Upper lobe of left lung (tissue), 4 donors: ENCODE results near the gene BOD1L2.

Experiments used
- CTCF ChIP-seq, 6 experiments: fragments of 450-650 bp in 4 of 6; fragments of 200-600 bp in 2 of 6; sonication (generic) in 2 of 6; IDR thresholded peaks; one replicate each; pipeline ENCODE4 v1.5.1; 2016 to 2019; ENCODE audit warnings: antibody characterized with exemption in 6 of 6
- POLR2A ChIP-seq, 4 donors: fragments of 450-650 bp; IDR thresholded peaks; one replicate each; pipeline ENCODE4 v1.5.1; 2016 to 2017; ENCODE audit warnings: antibody characterized with exemption in 4 of 4, mild to moderate bottlenecking in 2 of 4
- POLR2AphosphoS5 ChIP-seq, 2 donors: sonication (generic); formaldehyde crosslinking; IDR thresholded peaks; one replicate each; pipeline ENCODE4 v1.5.1; 2017; ENCODE audit warnings: antibody characterized with exemption in 2 of 2

GRCh38 chr18:57116598-57117132 lies 30.2 kb upstream of the BOD1L2 start:
- TF ChIP-seq POLR2AphosphoS5 (IDR thresholded peaks at IDR 0.05) (no peak), POLR2A (IDR thresholded peaks at IDR 0.05) (no peak), CTCF (IDR thresholded peaks at IDR 0.05) (no peak)
